LoVo (cell line): ENCODE measurements around the gene BPGM.

ENCODE experiments used
- DNase-seq: peaks from one replicate; pipeline ENCODE4 v3.0.0-alpha.2; 2016; ENCODE audit warnings: low spot score

Gene BPGM

DNA sequence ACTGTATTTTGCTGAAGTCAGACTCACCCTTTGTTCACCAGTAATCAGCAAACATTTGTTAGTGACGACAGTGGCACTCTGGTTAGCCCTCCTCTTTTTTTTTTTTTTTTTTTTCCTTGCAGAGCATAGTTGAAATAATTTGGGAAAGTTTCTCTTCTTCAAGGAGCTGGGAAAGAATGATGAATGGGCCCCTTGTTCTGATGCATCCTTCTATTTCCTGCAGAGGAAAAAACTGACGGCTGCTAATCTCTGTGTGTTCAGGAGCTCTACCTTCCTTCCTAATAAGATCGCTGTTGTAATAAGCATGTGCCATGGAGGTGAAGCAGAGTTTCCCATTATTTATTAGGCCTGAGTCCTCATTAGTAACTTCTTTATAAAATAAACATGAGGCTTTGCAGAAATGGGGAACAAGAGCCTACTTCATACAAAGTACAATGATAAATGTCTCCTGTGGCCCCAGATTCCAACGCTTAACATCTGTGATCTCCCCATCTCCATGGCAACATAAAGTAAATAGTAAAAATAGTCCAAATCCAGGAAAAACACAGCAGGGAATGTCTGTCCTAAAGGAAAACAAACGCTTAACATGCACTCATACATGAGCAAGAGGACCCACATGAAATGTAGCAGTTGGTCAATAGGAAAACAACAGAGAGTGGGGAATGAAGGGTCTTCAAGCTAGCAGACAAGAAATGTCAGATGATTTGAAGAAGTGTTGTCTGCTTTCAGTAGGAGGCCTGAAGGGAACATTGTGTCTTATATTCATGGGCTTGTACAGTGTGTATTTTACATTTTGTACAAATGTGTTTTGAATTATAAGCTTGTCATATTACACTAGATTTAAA is 73.7 kb downstream of the BPGM start:
- DNase-seq: no peak

DNA sequence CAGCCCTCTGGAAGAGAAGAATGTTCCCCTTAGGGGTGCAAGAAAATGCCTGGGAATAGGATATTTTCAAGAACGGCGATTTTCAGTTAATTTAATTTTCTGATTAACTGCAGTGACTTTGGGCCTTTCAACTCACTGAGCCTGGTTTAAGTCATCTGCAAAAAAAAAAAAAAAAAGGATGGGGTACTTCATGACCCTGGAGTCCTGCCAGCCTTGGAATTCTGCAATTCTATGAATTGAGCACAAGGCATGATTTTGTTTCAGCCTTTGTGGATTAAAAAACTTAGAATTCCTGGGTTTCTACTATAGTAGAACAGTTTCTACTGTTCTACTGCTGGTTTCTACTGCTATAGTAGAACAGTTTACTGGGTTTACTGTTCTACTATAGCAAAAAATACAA is 74.5 kb downstream of the BPGM start:
- no peak for DNase-seq

DNA sequence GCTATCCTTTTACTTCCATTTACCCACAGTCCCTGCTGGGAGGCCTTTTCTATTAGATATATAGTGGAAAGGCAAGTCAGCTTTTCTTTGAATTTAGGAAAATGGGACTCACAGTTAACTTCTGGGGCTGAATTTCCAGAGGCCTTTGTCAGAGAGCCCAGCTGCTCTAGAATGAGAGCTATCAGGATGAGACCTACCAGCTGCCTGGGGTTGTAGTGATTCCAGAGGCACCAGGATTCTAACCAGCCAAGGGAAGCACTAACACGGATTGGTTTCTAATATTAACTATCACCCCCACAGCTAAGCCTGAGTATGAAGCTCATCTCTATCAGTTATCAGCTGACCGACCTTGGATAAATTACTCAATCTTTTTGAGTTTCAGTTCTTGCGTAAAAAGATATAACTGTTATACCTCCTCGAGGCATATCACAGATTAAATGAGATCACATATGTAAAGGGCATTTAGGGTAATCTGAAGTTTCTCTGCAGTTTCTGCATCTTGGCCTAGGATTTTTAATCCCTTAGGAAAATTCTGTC is 76.2 kb downstream of the BPGM start:
- DNase-seq: no peak

DNA sequence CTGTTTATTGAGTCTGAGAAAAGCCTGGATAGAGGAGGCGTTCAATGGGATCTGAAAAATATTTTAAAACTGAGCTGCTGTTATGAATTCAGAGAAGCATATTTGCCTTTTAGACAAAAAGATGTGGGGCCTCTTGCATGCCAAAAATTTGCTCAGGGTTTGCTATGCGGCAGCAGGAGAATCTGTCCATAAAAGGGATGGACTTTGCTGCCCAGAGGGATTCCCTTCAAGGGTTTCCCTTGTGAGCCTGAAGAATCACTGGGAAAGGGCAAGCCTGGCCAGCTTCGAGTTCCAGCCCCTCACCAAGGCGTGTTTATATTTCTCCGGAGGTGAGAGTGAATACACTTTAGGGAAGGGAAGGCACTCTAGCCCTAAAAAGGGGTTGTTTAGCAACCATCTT is 77.2 kb downstream of the BPGM start:
- no peak for DNase-seq

DNA sequence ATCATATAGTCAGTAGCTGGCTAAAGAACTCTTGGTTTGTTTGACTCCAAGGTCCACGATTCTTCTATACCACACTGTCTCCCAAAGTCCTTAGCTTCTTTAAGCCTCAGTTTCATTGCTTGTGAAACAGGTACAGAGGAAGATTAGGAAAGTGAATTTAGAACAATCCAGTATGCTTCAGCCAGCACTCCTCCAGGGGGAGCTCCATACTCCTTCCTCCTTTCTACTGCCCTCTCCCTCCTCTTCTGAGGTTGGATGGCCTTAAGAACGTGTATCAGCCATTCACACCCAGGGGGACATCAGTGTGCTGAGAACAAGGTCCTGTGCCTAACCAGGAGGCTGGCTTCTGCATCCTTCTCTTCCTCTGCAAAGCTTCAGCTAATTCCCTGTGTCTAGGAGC is 78.0 kb downstream of the BPGM start:
- DNase-seq: no peak

DNA sequence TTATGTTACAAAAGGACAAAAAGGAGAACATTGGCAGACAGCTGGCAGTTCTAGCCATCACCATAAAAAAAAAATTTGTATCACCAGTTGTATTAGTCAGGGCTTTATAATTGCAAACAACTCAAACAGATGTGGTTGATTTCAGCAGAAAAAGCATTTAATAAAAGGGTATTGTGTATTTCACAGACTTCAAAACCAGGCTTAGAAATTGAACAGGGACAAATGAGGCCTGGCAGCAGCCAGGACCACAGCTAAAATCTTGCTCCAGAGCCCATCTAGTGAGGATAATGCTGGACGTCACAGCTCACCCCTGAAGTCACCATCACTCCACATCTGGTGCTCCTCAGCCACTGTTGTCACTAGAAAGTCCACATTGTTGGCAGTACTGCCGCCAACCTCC is 79.9 kb downstream of the BPGM start:
- no peak for DNase-seq

DNA sequence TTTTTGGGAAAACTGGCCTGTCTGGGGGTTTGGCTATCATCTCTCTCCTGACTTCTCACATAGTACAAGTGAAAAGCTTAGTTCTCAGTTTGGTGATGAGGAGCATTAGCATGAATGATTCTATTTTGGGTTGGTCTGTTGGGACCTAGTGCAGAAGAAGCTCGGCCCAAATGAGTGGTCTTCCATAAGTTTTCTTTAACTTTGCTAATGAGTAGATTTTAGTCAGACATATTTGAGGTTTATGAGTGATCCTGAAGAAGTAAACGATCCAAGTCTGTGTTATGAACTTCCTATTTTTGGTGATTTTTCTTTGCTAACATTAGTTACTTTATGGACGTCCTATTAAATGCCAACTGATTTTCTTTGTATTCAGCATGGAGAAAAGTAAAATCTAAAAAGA is 81.1 kb downstream of the BPGM start:
- DNase-seq: no peak
